ENCODE data around the gene RTP2.

RTP2 gene

GRCh38 chr3:187740421-187741399, 38.4 kb upstream of the RTP2 start:
- H3K9ac ChIP-seq (ENCODE audit: insufficient read length): peak overlapping the region; percentile 97
- DNase-seq (ENCODE audit: low read depth, low spot score): no peak
- H3K36me3 ChIP-seq (ENCODE audit: insufficient read depth, low read length): peaks cover 38% of the 10 kb centered on the region
- peak overlapping the region; percentile 87 for H3K4me3 ChIP-seq
- peak overlapping the region; percentile 98 for H3K27ac ChIP-seq
- no peaks in the 10 kb centered on the region for H3K9me3 ChIP-seq (ENCODE audit: low read depth, low read length)
- TF ChIP-seq EZH2 (IDR thresholded peaks at IDR 0.05) (no peak), POLR2AphosphoS5 (IDR thresholded peaks at IDR 0.05; ENCODE audit: borderline replicate concordance, low read depth, low read length) (peak; percentile 31; the same call in 1 of the 2 replicates)

GRCh38 chr3:187739561-187740332, 37.4 kb upstream of the RTP2 start:
- H3K9ac ChIP-seq (ENCODE audit: insufficient read length): peak overlapping the region; percentile 97
- peak overlapping the region; percentile 87 for H3K4me3 ChIP-seq
- no peak for TF ChIP-seq FOXP2 (optimal IDR thresholded peaks at IDR 0.05; ENCODE audit: control extremely low read depth, extremely low read length, insufficient read depth)
- no peaks in the 10 kb centered on the region for H3K9me3 ChIP-seq (ENCODE audit: low read depth, low read length)
- H3K27ac ChIP-seq: peak overlapping the region; percentile 87
- H3K36me3 ChIP-seq (ENCODE audit: insufficient read depth, low read length): peaks cover 47% of the 10 kb centered on the region
- no peak for DNase-seq (ENCODE audit: low read depth, low spot score)

GRCh38 chr3:187739094-187739560, 36.8 kb upstream of the RTP2 start:
- no peaks in the 10 kb centered on the region for H3K9me3 ChIP-seq (ENCODE audit: low read depth, low read length)
- TF ChIP-seq FOXP2 (optimal IDR thresholded peaks at IDR 0.05; ENCODE audit: control extremely low read depth, extremely low read length, insufficient read depth) (no peak), POLR2AphosphoS5 (IDR thresholded peaks at IDR 0.05; ENCODE audit: borderline replicate concordance, low read depth, low read length) (no peak), EZH2 (IDR thresholded peaks at IDR 0.05) (no peak)
- H3K9ac ChIP-seq (ENCODE audit: insufficient read length): peak overlapping the region; percentile 97
- no peak for DNase-seq (ENCODE audit: low read depth, low spot score)
- H3K27ac ChIP-seq: peak overlapping the region; percentile 60; the same call in 1 of the 2 replicates
- peaks cover 53% of the 10 kb centered on the region for H3K36me3 ChIP-seq (ENCODE audit: insufficient read depth, low read length)
- peak overlapping the region; percentile 87 for H3K4me3 ChIP-seq

- no peak for TF ChIP-seq EZH2 (IDR thresholded peaks at IDR 0.05)
- TF ChIP-seq POLR2AphosphoS5 (IDR thresholded peaks at IDR 0.05; ENCODE audit: borderline replicate concordance, low read depth, low read length): no peak
- no peak for TF ChIP-seq FOXP2 (optimal IDR thresholded peaks at IDR 0.05; ENCODE audit: control extremely low read depth, extremely low read length, insufficient read depth)
- peak overlapping the region; percentile 97 for H3K9ac ChIP-seq (ENCODE audit: insufficient read length)
- H3K36me3 ChIP-seq (ENCODE audit: insufficient read depth, low read length): peaks cover 60% of the 10 kb centered on the region
- H3K9me3 ChIP-seq (ENCODE audit: low read depth, low read length): no peaks in the 10 kb centered on the region
- DNase-seq (ENCODE audit: low read depth, low spot score): no peak
- H3K4me3 ChIP-seq: peak overlapping the region; percentile 87
- peak overlapping the region; percentile 60; the same call in 1 of the 2 replicates for H3K27ac ChIP-seq
Measured at GRCh38 chr3:187738331-187739093, 36.2 kb upstream of the RTP2 start.

- Histone ChIP-seq H3K27ac (peak overlapping the region; percentile 8; the same call in 1 of the 2 replicates), H3K4me3 (peak overlapping the region; percentile 87)
- TF ChIP-seq EZH2 (IDR thresholded peaks at IDR 0.05) (no peak), FOXP2 (optimal IDR thresholded peaks at IDR 0.05; ENCODE audit: control extremely low read depth, extremely low read length, insufficient read depth) (no peak), POLR2AphosphoS5 (IDR thresholded peaks at IDR 0.05; ENCODE audit: borderline replicate concordance, low read depth, low read length) (no peak; the same call in 1 of the 2 replicates)
Measured at GRCh38 chr3:187738071-187738330, 35.6 kb upstream of the RTP2 start.

GRCh38 chr3:187737368-187738070, 35.2 kb upstream of the RTP2 start:
- H3K4me3 ChIP-seq: peak overlapping the region; percentile 87
- no peak for DNase-seq (ENCODE audit: low read depth, low spot score)
- H3K27ac ChIP-seq: peak overlapping the region; percentile 8; the same call in 1 of the 2 replicates
- peak overlapping the region; percentile 49 for H3K9ac ChIP-seq (ENCODE audit: insufficient read length)
- H3K36me3 ChIP-seq (ENCODE audit: insufficient read depth, low read length): peaks cover 69% of the 10 kb centered on the region
- no peak; the same call in 1 of the 2 replicates for TF ChIP-seq POLR2AphosphoS5 (IDR thresholded peaks at IDR 0.05; ENCODE audit: borderline replicate concordance, low read depth, low read length)
- no peak for TF ChIP-seq FOXP2 (optimal IDR thresholded peaks at IDR 0.05; ENCODE audit: control extremely low read depth, extremely low read length, insufficient read depth)
- TF ChIP-seq EZH2 (IDR thresholded peaks at IDR 0.05): no peak
- no peaks in the 10 kb centered on the region for H3K9me3 ChIP-seq (ENCODE audit: low read depth, low read length)

More at GRCh38 chr3:187738071-187738330, 35.6 kb upstream of the RTP2 start:
- peak overlapping the region; percentile 49 for H3K9ac ChIP-seq (ENCODE audit: insufficient read length)
- no peak for DNase-seq (ENCODE audit: low read depth, low spot score)
- peaks cover 65% of the 10 kb centered on the region for H3K36me3 ChIP-seq (ENCODE audit: insufficient read depth, low read length)
- H3K9me3 ChIP-seq (ENCODE audit: low read depth, low read length): no peaks in the 10 kb centered on the region

GRCh38 chr3:187737006-187737367, 34.6 kb upstream of the RTP2 start:
- DNase-seq (ENCODE audit: low read depth, low spot score): no peak
- Histone ChIP-seq H3K4me3 (peak overlapping the region; percentile 1; the same call in 1 of the 2 replicates), H3K36me3 (ENCODE audit: insufficient read depth, low read length) (peaks cover 75% of the 10 kb centered on the region), H3K9ac (ENCODE audit: insufficient read length) (no peak overlapping the region), H3K9me3 (ENCODE audit: low read depth, low read length) (no peaks in the 10 kb centered on the region), H3K27ac (peak overlapping the region; percentile 56; the same call in 1 of the 2 replicates)
- TF ChIP-seq POLR2AphosphoS5 (IDR thresholded peaks at IDR 0.05; ENCODE audit: borderline replicate concordance, low read depth, low read length) (no peak; the same call in 1 of the 2 replicates), FOXP2 (optimal IDR thresholded peaks at IDR 0.05; ENCODE audit: control extremely low read depth, extremely low read length, insufficient read depth) (no peak), EZH2 (IDR thresholded peaks at IDR 0.05) (no peak)

Measured in SK-N-MC (cell line).